GM12872 (cell line): ENCODE data around the gene P2RY14.

Experiments
- TF ChIP-seq, protein P1 (sequence below): IDR thresholded peaks from 3 replicates; pipeline ENCODE4 v1.5.1; 2011; ENCODE audit warnings: low read depth, mild to moderate bottlenecking, low read length, moderate library complexity; ENCODE audit not compliant: insufficient read depth

P2RY14 gene

DNA sequence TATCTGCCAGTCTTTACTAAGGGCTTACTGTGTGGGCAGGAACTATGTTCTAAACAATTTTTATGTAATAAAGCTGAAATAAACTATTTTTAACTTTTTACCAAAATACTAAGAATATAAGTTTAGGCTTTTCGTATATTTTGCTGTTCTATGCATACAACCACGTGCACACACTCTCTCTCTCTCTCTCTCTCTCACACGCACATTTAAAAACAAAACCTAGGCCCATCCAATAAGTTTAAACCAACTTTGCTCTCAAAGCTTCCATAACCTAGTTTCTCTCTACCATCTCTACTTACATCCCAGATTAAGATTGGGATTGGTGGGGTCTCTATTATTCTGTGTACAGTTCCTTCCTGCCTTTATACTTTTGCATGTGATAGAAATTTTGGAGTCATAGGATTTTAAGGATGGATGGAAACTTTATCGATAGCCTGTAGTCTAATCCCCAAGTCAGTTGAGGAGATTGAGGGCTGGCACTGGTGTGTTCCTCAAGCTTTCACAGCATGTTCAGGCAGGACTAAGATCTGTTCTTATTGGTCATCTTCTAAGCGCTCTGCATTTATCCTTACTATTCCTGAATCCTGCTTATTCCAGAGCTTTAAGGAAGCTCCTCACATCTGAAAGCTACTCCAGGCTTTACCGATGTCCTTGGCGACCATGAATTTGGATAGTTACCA is 77.2 kb downstream of the P2RY14 start:
- TF ChIP-seq, protein P1, sequence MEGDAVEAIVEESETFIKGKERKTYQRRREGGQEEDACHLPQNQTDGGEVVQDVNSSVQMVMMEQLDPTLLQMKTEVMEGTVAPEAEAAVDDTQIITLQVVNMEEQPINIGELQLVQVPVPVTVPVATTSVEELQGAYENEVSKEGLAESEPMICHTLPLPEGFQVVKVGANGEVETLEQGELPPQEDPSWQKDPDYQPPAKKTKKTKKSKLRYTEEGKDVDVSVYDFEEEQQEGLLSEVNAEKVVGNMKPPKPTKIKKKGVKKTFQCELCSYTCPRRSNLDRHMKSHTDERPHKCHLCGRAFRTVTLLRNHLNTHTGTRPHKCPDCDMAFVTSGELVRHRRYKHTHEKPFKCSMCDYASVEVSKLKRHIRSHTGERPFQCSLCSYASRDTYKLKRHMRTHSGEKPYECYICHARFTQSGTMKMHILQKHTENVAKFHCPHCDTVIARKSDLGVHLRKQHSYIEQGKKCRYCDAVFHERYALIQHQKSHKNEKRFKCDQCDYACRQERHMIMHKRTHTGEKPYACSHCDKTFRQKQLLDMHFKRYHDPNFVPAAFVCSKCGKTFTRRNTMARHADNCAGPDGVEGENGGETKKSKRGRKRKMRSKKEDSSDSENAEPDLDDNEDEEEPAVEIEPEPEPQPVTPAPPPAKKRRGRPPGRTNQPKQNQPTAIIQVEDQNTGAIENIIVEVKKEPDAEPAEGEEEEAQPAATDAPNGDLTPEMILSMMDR = no peak

DNA sequence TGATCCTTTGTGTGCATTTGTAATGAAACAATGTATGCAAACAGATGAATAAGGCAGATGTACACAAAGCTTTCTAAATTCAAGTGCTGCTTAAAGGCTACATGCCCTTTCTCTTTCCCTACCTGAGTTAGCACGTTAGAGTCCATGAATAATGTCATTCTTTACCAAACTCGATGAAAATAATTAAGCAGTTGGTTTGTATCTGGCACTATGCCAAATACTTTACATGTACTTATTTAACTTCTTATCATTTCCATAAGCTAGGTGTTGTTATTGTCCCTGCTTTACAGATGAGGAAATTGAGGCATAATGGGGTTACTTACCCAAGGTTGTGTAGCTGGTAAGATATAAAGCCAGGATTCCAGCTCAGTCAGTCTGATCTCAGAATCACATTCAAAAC is 77.8 kb downstream of the P2RY14 start:
- TF ChIP-seq, protein P1 = no peak

DNA sequence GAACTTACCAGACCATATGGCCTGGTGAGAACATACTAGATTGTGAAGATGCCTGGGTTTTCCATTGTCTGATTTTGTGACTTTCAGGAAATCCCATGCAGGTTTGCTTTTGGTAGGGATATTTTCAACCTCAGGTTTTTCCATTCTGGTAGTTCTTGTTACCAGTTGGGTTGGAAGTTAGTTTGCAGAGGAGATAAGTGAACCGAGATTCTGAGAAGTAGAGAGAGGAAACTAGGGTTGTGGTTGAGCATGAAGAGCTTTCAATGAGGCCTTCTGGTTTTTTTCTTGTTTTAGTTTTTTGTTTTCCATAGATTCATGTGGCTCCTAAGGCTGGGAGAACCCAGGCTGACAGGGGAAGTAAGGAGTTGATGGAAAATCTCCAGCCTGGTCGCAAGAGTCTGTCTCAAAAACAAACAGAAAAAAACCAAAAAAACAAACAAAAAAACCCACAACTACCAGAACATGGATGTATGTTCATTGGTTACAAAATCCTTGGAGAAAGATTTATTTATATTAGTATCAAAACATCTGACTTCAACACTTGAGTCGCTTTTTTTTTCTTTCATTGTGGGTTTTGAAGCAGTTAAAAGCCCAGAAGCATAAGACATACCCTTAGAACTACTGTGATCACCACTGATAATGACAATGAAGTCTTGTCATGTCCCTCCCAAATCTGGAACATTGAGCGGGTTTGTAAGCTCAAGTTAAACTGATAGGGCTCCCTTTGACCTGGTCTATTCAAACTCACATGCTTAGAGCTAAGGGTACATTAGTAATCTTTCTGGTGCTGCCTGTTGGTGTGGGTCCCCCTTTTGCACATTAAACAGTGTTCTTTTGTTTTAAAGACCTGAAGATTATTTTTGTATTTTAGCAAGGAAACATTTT is 78.5 kb downstream of the P2RY14 start:
- TF ChIP-seq, protein P1 = no peak

DNA sequence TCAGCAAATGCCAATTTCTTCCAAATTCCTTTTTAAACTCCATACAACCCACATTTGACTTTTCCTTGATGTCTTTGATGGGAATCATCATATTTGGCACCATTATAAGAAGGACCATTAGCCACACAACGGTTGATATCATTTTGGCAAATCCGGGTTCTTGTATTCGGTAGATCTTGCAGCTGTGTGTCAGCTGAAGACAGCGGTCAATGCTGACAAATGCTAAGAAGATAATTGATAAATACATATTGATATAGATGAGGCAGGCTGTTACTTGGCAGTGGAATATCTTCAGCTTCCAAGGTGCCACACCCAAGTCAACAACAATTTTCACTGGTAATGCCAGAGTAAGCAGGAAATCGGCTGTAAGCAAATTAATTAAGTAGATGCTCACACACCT is 79.5 kb downstream of the P2RY14 start:
- TF ChIP-seq, protein P1 = no peak

DNA sequence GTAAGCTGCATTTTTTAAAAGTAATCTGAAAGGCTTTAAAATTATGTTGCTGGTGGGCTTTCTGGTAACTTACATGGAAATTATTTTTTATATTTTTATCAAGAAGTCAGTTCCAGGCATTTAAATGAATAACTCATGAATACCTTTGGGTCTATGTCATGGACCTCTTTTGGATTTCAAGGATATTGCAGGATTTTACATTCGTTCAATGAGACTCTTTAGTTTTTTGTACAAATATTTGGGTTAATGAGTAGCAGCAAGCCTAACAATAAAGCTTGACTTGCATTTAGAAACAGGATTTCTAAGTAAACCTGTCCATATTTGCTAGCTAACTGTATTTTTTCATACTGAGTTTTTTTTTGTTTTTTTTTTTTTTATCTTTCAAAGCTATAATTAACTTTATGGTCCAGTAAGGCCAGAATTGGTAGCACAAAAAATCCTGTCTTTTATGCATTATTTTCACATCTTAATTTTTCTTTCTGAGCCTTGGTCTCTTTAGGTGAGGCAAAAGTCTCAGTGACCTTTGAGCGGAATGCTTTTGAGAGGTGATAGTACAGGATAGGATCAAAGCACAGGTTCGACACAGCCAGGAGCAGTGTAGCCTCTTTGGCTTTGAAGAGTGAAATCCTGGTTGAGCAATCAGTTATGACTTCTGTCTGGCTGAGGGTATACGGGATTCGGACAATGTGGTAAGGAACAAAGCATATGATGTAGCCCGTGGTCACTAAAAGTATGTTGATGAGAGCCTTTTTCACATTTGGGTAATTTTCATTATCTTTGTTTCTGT is 80.2 kb downstream of the P2RY14 start:
- TF ChIP-seq, protein P1 = no peak

DNA sequence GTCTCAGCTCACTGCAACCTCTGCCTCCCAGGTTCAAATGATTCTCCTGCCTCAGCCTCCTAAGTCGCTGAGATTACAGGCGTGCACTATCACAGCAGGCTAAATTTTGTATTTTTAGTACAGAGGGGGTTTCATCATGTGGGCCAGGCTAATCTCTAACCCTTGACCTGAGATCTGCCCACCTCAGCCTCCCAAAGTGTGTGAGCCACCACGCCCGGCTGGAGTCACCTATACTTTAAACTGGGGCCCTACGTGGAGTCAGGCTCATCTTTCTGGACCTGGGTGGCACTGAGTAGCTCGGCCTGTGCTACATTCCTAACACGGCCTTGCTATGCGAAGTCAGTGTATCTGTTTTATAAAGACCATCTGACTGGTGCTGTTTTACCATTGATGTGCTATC is 81.1 kb downstream of the P2RY14 start:
- TF ChIP-seq, protein P1 = no peak

DNA sequence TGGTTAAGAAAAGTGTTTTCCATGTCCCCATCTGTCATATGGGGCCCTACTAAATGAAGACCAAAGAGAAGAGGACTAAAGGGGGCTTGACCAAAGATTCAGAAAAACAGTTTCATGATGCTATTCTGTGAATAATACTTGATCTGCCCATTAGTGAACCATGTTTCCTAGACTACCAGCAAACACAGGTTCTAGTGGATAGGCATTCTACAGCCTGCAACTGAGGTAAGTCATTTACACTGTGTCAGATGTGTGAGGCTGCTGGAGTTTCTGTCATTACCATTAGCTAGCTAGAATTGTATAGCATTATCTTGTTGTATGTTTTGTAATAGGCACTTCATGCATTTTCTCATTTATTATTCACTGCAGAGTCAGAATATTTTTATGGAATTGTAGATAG is 81.9 kb downstream of the P2RY14 start:
- TF ChIP-seq, protein P1 = no peak
